ENCODE results near the gene ITGA8.

Gene ITGA8

DNA sequence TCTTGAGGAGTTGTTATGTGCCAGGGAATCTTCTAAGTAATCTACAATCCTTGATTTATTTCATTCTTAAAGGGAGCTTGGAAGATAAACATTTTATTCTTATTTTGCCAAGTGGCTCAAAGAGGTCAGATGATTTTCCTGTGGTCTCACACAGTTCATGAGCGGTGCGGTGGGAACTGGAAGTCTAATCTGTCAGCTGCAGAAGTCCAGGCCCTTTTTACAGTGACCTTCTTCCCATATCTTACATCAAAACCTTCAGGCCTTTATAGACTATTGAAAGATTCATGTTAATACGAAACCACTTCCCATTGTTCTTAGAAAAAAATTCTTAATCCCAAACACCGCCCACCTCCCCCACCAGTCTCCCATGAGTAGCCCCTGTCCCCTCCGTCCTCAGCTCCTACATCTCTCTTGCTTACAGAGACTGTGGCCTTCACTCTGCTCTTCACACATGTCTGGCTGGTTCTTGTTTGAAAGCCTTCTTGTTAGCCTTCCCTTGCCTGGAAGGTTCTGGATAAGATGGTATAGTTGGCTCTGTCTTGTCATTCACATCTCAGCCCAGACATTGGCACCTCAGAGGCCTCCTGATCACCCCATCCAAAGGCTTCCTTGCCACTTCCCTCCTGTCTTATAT lies 61.5 kb downstream of the ITGA8 start:
- TF ChIP-seq, protein P1, sequence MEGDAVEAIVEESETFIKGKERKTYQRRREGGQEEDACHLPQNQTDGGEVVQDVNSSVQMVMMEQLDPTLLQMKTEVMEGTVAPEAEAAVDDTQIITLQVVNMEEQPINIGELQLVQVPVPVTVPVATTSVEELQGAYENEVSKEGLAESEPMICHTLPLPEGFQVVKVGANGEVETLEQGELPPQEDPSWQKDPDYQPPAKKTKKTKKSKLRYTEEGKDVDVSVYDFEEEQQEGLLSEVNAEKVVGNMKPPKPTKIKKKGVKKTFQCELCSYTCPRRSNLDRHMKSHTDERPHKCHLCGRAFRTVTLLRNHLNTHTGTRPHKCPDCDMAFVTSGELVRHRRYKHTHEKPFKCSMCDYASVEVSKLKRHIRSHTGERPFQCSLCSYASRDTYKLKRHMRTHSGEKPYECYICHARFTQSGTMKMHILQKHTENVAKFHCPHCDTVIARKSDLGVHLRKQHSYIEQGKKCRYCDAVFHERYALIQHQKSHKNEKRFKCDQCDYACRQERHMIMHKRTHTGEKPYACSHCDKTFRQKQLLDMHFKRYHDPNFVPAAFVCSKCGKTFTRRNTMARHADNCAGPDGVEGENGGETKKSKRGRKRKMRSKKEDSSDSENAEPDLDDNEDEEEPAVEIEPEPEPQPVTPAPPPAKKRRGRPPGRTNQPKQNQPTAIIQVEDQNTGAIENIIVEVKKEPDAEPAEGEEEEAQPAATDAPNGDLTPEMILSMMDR (IDR thresholded peaks at IDR 0.05; ENCODE audit: control insufficient read depth, insufficient read depth, low read depth, low read length, missing control alignments) = no peak
- no peak overlapping the region for H3K4me3 ChIP-seq (ENCODE audit: control insufficient read depth, low read depth, low read length)
- no peak for DNase-seq (ENCODE audit: low read depth)

DNA sequence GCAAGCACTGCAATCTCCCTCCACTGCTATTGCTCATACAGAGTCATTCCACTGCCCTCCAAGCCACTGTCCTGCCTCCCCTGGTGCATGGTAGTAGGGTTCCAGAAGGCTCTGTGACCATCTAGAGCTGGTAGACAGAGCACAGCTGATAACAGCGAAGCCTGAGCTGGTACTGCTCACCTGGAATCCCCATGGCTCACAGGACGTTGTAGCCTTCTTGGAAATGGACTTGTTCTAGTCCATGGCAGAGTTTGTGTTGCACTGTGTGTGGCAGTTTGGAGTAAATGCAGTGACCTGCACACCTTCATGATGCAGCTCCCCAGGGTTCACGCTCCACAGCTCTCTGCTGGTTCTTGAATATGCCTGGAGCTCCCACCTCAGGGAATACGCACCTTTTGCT lies 67.0 kb downstream of the ITGA8 start:
- H3K4me3 ChIP-seq (ENCODE audit: control insufficient read depth, low read depth, low read length) = no peak overlapping the region
- no peak for DNase-seq (ENCODE audit: low read depth)
- TF ChIP-seq, protein P1 (IDR thresholded peaks at IDR 0.05; ENCODE audit: control insufficient read depth, insufficient read depth, low read depth, low read length, missing control alignments) = no peak

DNA sequence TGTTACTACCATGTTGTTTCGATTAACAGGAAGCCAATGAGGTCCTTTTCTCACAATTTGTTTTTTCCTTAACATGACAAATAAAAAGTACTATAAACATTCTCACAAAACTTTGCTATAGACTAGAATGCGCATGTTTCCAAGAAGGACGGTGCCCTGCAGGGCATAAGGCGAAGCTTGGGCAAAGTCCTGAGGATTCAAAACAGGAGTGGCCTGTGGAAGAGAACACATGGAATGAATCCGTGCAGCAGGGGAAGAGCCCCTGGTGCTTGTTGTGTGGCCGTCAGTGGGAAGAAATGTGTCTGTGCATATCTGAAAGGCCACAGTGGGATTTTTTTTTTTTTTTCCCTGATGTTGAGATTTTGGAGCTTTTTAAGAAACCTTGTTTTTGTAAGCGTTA lies 67.6 kb downstream of the ITGA8 start:
- DNase-seq (ENCODE audit: low read depth) = no peak
- TF ChIP-seq, protein P1 (IDR thresholded peaks at IDR 0.05; ENCODE audit: control insufficient read depth, insufficient read depth, low read depth, low read length, missing control alignments) = no peak
- no peak overlapping the region for H3K4me3 ChIP-seq (ENCODE audit: control insufficient read depth, low read depth, low read length)

DNA sequence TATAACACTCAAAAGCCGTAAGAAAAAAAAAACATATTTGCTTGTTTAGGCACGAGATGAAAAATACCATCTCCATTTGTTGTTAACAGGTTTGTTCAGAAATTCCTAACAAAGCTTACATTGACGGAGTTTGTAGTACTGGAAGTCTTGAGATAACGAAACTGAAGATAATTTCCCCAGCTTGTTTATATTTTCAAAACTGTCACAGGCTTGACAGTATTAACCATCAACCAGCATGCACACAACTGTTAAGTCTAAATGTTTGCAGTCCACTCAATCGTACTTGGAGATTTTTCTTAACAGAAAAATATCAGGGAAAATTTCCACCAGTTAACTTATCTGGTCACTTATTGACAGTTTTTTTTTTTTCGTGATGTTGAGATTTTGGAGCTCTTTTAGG lies 68.5 kb downstream of the ITGA8 start:
- H3K4me3 ChIP-seq (ENCODE audit: control insufficient read depth, low read depth, low read length) = no peak overlapping the region
- DNase-seq (ENCODE audit: low read depth) = no peak
- TF ChIP-seq, protein P1 (IDR thresholded peaks at IDR 0.05; ENCODE audit: control insufficient read depth, insufficient read depth, low read depth, low read length, missing control alignments) = no peak

DNA sequence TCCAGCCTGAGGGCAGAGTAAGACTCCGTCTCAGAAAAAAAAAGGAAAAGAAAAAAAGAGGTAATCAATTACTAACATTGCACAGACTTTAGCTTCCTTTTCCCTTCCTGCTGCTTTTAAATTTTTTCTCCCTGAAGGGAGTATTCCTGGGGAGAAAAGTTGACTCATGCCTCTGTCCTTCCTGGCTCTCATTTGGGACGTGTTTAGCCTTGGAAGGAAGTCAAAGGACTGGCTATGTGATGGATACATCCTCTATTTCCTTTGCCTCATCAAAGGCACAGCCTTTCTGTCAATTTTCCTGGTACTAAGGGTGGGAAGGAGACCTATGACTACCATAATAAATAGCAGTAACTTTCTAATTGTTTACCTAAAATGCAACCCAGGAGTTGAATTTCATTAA lies 77.6 kb downstream of the ITGA8 start:
- no peak for DNase-seq (ENCODE audit: low read depth)
- TF ChIP-seq, protein P1 (IDR thresholded peaks at IDR 0.05; ENCODE audit: control insufficient read depth, insufficient read depth, low read depth, low read length, missing control alignments) = no peak
- no peak overlapping the region for H3K4me3 ChIP-seq (ENCODE audit: control insufficient read depth, low read depth, low read length)

DNA sequence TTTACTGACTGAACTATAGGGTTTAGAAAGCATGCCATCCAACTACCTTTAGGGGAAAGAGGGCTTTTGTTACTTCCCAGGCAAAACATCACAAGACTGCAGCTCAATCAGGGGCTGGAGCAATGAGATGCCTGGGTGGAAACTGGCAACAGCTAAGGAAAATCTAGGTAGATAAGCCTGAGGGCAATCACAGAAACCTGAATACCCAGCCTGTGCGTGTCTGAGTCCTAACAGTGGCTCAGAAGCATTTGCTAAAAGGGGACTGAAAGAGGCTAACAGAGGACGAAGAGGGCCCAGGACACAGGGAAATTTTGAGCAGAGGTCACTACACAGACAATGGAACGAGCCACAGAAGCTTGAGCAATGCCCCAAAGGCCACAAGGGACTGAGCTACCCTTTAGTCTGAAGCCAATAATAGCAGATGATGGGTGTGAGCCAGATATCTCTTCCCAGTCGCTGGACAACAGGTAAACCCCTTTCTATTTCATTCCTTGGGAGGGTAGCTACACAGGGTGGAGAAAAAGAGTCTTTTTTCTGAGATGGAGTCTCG lies 79.1 kb downstream of the ITGA8 start:
- H3K4me3 ChIP-seq (ENCODE audit: control insufficient read depth, low read depth, low read length) = no peak overlapping the region
- no peak for DNase-seq (ENCODE audit: low read depth)
- TF ChIP-seq, protein P1 (IDR thresholded peaks at IDR 0.05; ENCODE audit: control insufficient read depth, insufficient read depth, low read depth, low read length, missing control alignments) = no peak
